ENCODE data around the gene CDCP2. TPM values are rescaled to one million over a fixed set of nuclear protein-coding genes. Genes with fewer than 3 reads are reported as not detected.

CDCP2 gene
- total and polyA plus RNA-seq, 2 experiments from 2014 or later, result not detected

DNA sequence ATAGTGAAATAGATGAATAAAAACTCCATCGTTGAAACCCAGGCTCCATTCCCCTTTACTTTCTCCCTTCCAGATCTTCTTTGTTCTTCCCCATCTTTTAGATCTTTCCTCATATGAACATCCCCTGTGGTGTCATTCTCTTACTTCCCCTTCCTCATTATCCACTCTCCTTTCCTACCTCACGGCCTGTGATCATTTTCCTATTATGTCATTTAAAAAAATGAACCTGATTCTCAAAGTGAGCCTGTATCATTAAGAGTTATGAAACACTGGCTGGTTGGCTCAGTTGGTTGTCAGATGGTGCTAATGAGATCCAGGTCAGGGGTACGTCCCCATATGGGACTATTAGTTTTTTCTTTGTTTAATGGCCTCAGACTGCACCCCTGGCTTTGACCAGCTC lies 61.1 kb downstream of the CDCP2 start (continued):
- no peak for TF ChIP-seq EZH2 (IDR thresholded peaks at IDR 0.05; ENCODE audit: low read depth, unreplicated experiment)
- no peak for TF ChIP-seq ZNF331 (CRISPR knock-in tag; IDR thresholded peaks at IDR 0.05; ENCODE audit: low read depth)

DNA sequence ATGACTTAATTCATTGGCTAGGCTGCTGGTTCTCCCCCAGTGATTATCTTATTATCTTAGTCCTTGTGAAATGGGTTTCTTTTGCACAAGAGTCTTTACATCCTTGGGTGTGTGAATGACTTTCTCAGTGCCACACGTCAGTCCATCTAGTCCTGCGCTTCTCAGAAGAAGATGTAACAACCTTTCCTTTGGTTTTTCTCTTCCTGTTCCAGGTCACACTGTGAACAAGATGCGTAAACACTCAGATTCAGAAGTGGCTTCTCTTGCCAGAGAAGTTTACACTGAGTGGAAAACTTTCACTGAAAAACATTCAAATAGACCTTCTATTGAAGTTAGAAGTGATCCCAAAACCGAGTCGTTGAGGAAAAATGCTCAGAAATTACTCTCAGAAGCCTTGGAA lies 64.4 kb downstream of the CDCP2 start:
- no peak overlapping the region for H3K27ac Mint-ChIP-seq
- no peaks in the 10 kb centered on the region for H3K36me3 ChIP-seq (ENCODE audit: insufficient read depth)
- no peak for TF ChIP-seq CREB1 (CRISPR knock-in tag; IDR thresholded peaks at IDR 0.05; ENCODE audit: low read depth)
- TF ChIP-seq, protein P1, sequence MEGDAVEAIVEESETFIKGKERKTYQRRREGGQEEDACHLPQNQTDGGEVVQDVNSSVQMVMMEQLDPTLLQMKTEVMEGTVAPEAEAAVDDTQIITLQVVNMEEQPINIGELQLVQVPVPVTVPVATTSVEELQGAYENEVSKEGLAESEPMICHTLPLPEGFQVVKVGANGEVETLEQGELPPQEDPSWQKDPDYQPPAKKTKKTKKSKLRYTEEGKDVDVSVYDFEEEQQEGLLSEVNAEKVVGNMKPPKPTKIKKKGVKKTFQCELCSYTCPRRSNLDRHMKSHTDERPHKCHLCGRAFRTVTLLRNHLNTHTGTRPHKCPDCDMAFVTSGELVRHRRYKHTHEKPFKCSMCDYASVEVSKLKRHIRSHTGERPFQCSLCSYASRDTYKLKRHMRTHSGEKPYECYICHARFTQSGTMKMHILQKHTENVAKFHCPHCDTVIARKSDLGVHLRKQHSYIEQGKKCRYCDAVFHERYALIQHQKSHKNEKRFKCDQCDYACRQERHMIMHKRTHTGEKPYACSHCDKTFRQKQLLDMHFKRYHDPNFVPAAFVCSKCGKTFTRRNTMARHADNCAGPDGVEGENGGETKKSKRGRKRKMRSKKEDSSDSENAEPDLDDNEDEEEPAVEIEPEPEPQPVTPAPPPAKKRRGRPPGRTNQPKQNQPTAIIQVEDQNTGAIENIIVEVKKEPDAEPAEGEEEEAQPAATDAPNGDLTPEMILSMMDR (conservative IDR thresholded peaks at IDR 0.05; ENCODE audit: low read depth in 2 of 2), result no peak
- no peak for TF ChIP-seq EZH2phosphoT487 (IDR thresholded peaks at IDR 0.05; ENCODE audit: unreplicated experiment)
- TF ChIP-seq POLR2AphosphoS5 (IDR thresholded peaks at IDR 0.05; ENCODE audit: low read depth), result no peak
- TF ChIP-seq STAT1 (IDR thresholded peaks at IDR 0.05; ENCODE audit: unreplicated experiment), result no peak
- TF ChIP-seq, protein P2, sequence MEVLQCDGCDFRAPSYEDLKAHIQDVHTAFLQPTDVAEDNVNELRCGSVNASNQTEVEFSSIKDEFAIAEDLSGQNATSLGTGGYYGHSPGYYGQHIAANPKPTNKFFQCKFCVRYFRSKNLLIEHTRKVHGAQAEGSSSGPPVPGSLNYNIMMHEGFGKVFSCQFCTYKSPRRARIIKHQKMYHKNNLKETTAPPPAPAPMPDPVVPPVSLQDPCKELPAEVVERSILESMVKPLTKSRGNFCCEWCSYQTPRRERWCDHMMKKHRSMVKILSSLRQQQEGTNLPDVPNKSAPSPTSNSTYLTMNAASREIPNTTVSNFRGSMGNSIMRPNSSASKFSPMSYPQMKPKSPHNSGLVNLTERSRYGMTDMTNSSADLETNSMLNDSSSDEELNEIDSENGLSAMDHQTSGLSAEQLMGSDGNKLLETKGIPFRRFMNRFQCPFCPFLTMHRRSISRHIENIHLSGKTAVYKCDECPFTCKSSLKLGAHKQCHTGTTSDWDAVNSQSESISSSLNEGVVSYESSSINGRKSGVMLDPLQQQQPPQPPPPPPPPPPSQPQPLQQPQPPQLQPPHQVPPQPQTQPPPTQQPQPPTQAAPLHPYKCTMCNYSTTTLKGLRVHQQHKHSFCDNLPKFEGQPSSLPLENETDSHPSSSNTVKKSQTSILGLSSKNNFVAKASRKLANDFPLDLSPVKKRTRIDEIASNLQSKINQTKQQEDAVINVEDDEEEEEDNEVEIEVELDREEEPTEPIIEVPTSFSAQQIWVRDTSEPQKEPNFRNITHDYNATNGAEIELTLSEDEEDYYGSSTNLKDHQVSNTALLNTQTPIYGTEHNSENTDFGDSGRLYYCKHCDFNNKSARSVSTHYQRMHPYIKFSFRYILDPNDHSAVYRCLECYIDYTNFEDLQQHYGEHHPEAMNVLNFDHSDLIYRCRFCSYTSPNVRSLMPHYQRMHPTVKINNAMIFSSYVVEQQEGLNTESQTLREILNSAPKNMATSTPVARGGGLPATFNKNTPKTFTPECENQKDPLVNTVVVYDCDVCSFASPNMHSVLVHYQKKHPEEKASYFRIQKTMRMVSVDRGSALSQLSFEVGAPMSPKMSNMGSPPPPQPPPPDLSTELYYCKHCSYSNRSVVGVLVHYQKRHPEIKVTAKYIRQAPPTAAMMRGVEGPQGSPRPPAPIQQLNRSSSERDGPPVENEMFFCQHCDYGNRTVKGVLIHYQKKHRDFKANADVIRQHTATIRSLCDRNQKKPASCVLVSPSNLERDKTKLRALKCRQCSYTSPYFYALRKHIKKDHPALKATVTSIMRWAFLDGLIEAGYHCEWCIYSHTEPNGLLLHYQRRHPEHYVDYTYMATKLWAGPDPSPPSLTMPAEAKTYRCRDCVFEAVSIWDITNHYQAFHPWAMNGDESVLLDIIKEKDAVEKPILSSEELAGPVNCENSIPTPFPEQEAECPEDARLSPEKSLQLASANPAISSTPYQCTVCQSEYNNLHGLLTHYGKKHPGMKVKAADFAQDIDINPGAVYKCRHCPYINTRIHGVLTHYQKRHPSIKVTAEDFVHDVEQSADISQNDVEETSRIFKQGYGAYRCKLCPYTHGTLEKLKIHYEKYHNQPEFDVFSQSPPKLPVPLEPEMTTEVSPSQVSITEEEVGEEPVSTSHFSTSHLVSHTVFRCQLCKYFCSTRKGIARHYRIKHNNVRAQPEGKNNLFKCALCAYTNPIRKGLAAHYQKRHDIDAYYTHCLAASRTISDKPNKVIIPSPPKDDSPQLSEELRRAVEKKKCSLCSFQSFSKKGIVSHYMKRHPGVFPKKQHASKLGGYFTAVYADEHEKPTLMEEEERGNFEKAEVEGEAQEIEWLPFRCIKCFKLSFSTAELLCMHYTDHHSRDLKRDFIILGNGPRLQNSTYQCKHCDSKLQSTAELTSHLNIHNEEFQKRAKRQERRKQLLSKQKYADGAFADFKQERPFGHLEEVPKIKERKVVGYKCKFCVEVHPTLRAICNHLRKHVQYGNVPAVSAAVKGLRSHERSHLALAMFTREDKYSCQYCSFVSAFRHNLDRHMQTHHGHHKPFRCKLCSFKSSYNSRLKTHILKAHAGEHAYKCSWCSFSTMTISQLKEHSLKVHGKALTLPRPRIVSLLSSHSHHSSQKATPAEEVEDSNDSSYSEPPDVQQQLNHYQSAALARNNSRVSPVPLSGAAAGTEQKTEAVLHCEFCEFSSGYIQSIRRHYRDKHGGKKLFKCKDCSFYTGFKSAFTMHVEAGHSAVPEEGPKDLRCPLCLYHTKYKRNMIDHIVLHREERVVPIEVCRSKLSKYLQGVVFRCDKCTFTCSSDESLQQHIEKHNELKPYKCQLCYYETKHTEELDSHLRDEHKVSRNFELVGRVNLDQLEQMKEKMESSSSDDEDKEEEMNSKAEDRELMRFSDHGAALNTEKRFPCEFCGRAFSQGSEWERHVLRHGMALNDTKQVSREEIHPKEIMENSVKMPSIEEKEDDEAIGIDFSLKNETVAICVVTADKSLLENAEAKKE (CRISPR knock-in tag; IDR thresholded peaks at IDR 0.05), result no peak
- no peak for TF ChIP-seq NANOG (IDR thresholded peaks at IDR 0.05; ENCODE audit: borderline replicate concordance)
- no peak for TF ChIP-seq ZNF114 (CRISPR knock-in tag; IDR thresholded peaks at IDR 0.05)
- no peak for TF ChIP-seq EZH2 (IDR thresholded peaks at IDR 0.05; ENCODE audit: low read depth, unreplicated experiment)
- no peak for TF ChIP-seq ZNF331 (CRISPR knock-in tag; IDR thresholded peaks at IDR 0.05; ENCODE audit: low read depth)
- H3K79me2 ChIP-seq (replicated peaks; ENCODE audit: insufficient read depth), result no peaks in the 10 kb centered on the region
- H3K4me3 ChIP-seq, result no peak overlapping the region
- H3K9me3 Mint-ChIP-seq, result no peaks in the 10 kb centered on the region
- H3K36me3 Mint-ChIP-seq (ENCODE audit: low read depth), result no peaks in the 10 kb centered on the region
- no peak for ATAC-seq
- H3K27me3 Mint-ChIP-seq (ENCODE audit: insufficient read depth, low read depth, poor library complexity), result no peaks in the 10 kb centered on the region
- H3K4me1 ChIP-seq (ENCODE audit: insufficient read depth), result no peaks in the 10 kb centered on the region; the same call in 1 of the 2 replicates
- H3K4me3 Mint-ChIP-seq, result no peak overlapping the region
- H3K27me3 ChIP-seq (ENCODE audit: insufficient read depth), result no peaks in the 10 kb centered on the region
- H2AFZ ChIP-seq, result no peak overlapping the region
- DNase-seq (ENCODE audit: low spot score), result no peak
- no peaks in the 10 kb centered on the region for H4K20me1 ChIP-seq (replicated peaks; ENCODE audit: insufficient read depth)
- H3K4me1 Mint-ChIP-seq, result peaks cover 7% of the 10 kb centered on the region; the same call in 2 of the 3 replicates
- H3K9me2 ChIP-seq (ENCODE audit: insufficient read depth), result no peaks in the 10 kb centered on the region
- H3K4me2 ChIP-seq, result no peak overlapping the region
- H3K27ac ChIP-seq (ENCODE audit: low read depth), result no peak overlapping the region
- no peaks in the 10 kb centered on the region for H3F3A ChIP-seq (replicated peaks; ENCODE audit: low read depth)

Measured in GM23338 (cell line).